Measurements from ENCODE around the gene IFTAP.

IFTAP gene

DNA sequence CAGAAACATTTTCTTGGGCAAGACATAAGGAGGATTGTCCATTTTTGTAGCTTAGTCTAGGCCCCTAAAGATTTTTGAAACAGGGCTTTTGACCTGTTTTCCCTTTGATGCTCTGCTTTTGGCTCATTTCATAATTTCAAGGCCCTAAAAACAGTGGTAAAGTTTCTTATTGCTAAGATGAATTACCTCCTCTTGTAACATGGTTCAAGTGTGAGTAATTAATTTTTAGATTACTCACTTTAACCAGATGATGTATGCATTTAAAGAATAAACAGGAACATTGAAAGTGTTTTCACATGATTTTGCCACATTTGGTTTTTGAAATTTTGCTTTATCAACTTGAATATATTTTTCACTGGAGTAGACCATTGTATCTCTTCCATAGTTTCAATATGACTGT, 2.6 kb downstream of the IFTAP start:
- TF ChIP-seq, protein P1, sequence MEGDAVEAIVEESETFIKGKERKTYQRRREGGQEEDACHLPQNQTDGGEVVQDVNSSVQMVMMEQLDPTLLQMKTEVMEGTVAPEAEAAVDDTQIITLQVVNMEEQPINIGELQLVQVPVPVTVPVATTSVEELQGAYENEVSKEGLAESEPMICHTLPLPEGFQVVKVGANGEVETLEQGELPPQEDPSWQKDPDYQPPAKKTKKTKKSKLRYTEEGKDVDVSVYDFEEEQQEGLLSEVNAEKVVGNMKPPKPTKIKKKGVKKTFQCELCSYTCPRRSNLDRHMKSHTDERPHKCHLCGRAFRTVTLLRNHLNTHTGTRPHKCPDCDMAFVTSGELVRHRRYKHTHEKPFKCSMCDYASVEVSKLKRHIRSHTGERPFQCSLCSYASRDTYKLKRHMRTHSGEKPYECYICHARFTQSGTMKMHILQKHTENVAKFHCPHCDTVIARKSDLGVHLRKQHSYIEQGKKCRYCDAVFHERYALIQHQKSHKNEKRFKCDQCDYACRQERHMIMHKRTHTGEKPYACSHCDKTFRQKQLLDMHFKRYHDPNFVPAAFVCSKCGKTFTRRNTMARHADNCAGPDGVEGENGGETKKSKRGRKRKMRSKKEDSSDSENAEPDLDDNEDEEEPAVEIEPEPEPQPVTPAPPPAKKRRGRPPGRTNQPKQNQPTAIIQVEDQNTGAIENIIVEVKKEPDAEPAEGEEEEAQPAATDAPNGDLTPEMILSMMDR (IDR thresholded peaks at IDR 0.05; ENCODE audit: low read depth, low read length, missing control alignments) = no peak
- H3K4me3 ChIP-seq (ENCODE audit: low read depth, low read length) = no peak overlapping the region
- DNase-seq (ENCODE audit: low read depth) = no peak

GRCh38 chr11:36598051-36598450, 3.7 kb downstream of the IFTAP start, which contains the start of gene RAG2:
TSS of gene RAG2 (minus strand) at chr11:36598236. CDS start at chr11:36594168, 4,068 bp downstream.
- no peak for DNase-seq (ENCODE audit: low read depth)
- TF ChIP-seq, protein P1 (IDR thresholded peaks at IDR 0.05; ENCODE audit: low read depth, low read length, missing control alignments) = no peak
- no peak within 1 kb of the TSS for H3K4me3 ChIP-seq (ENCODE audit: low read depth, low read length)

GRCh38 chr11:36600180-36600579, 5.9 kb downstream of the IFTAP start:
- TF ChIP-seq, protein P1 (IDR thresholded peaks at IDR 0.05; ENCODE audit: low read depth, low read length, missing control alignments) = no peak
- DNase-seq (ENCODE audit: low read depth) = no peak
- no peak overlapping the region for H3K4me3 ChIP-seq (ENCODE audit: low read depth, low read length)

DNA sequence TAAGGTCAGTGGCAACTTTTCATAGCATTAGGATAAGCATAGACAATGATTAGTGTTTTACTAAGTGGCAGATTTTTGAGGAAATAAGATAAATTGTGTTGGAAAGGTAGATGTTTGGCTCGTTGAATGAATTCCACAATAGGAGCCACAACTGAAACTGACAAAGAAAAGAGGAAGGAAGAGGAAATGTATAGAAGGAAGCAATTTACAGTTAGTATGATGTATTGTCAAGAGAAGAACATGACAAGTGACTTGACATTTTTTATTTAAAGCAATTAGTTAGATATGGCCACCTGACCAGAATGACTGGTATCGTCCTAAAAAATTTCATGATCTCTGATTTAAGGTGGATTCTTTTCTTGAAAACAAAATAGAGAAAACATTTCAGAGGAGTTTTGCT, 6.9 kb downstream of the IFTAP start:
- no peak for DNase-seq (ENCODE audit: low read depth)
- H3K4me3 ChIP-seq (ENCODE audit: low read depth, low read length) = no peak overlapping the region
- TF ChIP-seq, protein P1 (IDR thresholded peaks at IDR 0.05; ENCODE audit: low read depth, low read length, missing control alignments) = no peak

DNA sequence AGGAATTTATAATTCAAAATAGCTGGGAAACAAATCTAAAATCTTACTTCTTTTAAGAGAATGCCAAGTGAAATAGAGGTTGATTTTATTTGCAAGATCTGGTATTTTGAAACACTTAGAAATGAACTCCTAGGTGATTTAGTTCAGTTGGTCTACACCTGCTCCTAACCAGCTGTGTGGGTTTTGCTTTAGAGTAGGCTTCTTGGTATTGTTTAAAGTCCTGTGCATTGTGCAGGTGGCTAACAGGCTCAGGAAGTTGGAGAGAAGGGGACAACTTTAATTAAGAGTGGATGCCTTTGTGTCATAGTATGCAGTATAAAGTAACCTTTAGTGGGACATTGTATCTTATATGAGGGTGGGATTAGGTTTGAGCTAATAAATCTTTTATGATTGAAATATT, 7.8 kb downstream of the IFTAP start:
- no peak for DNase-seq (ENCODE audit: low read depth)
- H3K4me3 ChIP-seq (ENCODE audit: low read depth, low read length) = no peak overlapping the region
- TF ChIP-seq, protein P1 (IDR thresholded peaks at IDR 0.05; ENCODE audit: low read depth, low read length, missing control alignments) = no peak

GRCh38 chr11:36605221-36606216, 11.2 kb downstream of the IFTAP start:
- no peak overlapping the region for H3K4me3 ChIP-seq (ENCODE audit: low read depth, low read length)
- no peak for DNase-seq (ENCODE audit: low read depth)
- TF ChIP-seq, protein P1 (IDR thresholded peaks at IDR 0.05; ENCODE audit: low read depth, low read length, missing control alignments) = no peak
